ENCODE measurements around the gene GMEB2. TPM values are rescaled to one million over a fixed set of nuclear protein-coding genes. Genes with fewer than 3 reads are reported as not detected.
"Not testable (repeated sequence)": the region's sequence is repeated elsewhere in the genome, so short reads cannot be mapped to it uniquely, and the experiment has no call there.

The GMEB2 gene
- total RNA-seq, 1 donor from 2014 or later = 3.4 TPM

DNA sequence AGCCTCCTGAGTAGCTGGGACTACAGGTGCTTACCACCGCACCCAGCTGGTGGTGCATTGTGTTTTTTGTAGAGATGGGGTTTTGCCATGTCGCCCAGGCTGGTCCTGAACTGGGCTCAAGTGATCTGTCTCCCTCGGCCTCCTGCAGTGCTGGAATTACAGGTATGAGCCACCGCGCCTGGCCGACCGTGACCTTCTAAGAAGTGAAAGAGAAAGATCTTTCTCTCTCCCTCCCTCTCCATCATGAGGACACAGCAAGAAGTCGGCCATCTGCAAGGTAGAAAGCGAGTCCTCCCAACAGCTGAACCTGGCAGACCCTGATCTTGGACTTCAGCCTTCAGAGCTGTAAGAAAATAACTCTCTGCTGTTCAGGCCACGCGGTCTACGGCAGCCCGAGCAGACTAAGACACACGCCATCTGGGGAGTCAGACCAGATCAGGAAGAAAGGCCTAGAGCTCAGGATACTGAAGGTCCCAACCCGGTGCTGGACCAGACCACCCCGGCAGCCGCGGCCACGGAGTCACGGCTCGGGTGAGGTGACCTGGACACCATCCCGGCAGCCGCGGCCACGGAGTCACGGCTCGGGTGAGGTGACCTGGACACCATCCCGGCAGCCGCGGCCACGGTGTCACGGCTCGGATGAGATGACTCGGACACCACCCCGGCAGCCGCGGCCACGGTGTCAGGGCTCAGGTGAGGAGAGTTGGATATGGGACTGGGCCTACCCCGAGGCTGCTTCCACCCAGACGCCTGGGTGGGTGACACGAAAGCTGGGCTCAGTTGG lies 9.6 kb downstream of the GMEB2 start:
- no peak for DNase-seq (ENCODE audit: low spot score)

DNA sequence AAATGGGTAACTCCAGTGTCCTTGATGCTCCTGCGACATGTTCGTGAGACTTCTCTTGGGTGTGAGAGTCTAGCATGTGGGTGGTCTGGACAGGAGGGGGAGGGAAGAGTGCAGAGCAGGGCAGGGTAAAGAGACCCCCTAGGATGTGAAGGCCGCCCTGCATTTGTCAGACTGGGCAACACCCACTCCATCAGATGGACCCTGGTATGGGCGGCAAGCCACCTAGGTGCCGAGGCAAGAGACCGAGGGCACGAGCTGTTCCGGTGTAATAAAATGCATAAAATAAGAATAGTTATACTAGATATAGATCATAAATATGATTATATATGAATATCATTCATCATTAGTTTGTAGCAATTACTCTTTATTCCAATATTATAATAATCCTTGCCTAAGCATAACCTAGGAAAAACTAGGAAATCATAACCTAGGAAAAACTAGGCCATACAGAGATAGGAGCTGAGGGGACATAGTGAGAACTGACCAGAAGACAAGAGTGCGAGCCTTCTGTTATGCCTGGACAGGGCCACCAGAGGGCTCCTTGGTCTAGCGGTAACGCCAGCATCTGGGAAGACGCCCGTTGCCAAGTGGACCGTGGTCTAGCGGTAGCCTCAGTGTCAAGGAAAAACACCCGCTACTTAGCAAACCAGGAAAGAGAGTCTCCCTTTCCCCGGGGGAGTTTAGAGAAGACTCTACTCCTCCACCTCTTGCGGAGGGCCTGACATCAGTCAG lies 12.9 kb downstream of the GMEB2 start:
- DNase-seq (ENCODE audit: low spot score) = not testable (repeated sequence)

DNA sequence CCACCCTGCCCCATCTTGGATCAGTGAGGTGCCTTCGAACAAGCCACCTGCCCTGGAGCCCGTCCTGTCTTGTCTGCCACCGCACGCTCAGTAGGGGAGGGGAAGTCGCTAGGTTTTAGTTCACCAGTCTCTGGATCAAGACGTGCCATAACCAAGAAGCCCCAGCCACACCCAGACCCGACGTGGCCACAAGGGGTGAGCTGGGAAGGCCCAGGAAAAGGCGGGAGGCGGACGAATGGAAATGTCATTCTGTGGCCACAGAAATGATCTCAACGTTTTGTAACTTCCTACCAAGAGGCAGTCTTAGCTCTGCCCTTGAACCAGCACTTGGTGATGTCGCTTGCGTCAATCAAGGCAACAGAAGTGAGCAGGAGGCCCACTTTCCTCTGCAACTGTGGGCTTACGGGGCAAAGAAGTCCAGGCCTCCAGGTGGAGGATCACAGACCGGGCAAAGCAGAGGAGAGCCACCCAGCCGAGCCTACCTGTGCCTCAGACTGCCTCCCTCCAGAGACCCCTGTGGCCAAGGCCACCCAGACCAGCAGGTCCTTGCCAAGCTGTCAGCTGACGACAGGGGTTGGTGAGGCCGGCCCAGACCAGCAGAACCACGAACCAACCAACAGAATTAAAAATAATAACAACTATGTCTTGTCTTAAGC lies 14.5 kb downstream of the GMEB2 start:
- DNase-seq (ENCODE audit: low spot score) = no peak

DNA sequence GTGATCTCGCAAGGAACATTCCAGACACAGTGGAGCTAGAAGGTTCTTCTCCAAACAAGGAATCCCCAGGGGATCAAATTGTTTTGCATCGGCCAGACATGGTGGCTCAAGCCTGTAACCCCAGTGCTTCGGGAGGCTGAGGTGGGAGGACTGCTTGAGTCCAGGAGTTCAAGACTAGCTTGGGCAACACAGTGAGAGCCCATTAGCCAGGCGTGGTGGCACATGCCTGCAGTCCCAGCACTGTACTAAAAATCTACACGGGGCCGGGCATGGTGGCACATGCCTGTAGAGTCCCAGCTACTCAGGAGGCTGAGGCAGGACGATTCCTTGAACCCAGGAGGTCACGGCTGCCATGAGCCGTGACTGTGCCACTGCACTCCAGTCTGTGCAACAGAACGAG lies 15.3 kb downstream of the GMEB2 start:
- no peak for DNase-seq (ENCODE audit: low spot score)

DNA sequence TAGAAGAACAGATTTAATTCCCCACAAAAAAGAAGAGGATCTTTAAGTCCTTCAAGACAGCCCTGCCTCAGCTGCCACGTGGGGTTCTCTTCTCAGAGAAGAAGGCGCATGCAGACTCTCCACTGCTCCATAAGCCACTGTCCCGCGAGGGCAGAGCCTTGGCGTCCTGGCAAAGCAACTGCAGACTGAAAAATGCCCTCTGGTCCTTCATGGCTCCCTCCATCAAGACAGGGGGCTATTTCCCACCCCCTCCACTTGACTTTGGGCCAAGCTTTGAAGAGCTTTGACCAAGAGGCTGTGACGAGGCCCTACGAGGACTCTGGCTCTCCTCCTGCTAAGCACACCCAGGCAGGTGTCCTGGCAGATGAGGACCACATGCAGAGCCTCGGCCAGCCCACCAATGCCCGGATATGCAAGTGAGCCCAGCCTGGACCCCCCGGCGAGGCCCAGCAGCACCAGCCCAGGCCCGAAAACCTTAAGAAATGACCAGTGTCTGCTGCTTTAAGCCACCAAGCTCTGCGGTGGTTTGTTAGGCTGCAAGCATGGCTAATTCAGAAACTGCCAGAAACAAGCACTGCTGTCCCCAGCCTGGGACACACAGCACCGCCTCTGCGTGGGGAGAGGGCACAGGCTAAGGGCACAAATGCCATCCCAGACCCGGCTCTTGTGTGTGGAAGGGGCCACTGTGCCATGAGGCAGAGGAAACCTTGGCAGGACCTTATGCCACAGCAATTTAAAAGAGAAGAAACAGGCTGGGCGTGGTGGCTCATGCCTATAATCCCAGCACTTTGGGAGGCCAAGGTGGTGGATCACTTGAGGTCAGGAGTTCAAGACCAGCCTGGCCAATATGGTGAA lies 16.1 kb downstream of the GMEB2 start:
- DNase-seq (ENCODE audit: low spot score) = no peak

DNA sequence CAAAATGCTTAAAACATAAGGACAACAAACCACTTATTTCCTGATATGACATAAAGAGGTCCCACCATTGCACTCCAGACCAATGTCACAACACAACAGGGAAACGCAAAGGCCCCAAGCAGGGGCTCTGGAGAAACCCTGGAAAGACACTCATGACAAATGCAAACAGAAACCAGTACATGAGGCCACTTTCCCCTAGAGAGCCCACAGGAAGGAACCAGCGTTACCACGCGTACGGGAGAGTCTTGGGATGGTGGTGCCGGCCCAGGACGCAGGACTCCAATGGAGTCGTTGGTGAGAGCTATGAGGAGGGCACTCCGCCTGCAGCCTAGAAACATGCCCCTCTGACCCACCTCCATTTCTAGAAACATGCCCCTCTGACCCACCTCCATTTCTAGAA lies 20.2 kb downstream of the GMEB2 start:
- no peak for DNase-seq (ENCODE audit: low spot score)

DNA sequence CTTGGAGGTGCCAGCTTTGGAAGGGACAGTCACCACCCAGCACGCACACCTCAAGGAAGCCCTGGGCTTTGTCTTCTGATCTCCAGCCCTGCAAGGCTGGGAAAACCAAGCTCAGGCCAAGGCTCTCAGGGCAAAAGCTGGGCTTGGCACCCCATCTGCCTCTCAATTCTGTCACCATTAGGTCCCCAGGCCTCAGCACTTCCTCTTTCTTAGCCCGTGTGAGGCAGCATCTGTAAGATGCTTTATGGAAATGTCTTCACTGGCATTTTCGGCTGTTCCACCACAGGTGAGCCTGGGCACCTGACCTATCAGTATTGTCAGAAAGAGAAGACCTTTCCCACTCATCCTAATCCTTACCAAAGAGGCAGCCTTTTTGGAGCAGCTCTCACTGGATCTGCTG lies 24.6 kb downstream of the GMEB2 start:
- DNase-seq (ENCODE audit: low spot score) = no peak

DNA sequence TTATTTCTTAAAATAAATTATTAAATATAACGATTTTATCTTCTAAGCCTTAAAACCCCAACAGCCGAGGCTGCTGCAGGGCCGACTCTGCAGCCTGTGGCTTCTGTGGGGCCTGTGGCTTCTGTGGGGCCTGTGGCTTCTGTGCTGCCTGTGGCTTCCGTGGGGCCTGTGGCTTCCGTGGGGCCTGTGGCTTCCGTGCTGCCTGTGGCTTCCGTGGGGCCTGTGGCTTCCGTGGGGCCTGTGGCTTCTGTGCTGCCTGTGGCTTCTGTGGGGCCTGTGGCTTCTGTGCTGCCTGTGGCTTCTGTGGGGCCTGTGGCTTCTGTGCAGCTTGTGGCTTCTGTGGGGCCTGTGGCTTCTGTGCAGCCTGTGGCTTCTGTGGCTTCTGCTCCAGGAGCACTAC lies 25.2 kb downstream of the GMEB2 start:
- not testable (repeated sequence) for DNase-seq (ENCODE audit: low spot score)

DNA sequence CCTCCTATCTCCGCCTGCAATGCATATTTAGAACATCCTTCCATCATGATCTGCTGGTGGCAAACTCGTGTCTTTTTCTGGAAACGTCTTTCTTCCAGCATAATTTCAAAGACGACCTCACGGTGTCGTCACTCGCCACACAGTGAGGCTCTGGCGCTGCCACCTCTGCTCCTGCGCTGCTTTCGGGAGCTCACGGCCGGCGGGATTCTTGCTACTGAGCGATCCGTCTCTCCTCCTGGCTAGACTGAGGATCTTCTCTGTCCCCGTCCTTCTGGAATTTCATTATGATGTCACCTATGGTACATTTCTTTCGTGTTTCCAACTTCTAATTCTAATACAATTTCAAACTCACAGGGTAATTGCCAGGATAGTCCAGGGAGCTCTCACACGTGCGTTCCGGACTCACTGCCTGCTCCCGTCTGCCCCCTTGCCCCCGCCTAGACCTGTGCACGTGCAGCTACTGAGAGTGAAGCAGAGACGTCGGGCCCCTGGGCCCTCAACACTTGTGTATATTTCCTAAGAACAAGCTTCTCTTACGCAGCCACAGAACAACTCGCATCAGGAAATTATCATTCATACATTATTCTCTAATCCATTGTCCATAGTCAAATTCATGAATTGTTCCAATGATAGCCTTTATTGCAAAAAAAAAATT lies 27.4 kb downstream of the GMEB2 start:
- no peak for DNase-seq (ENCODE audit: low spot score)

DNA sequence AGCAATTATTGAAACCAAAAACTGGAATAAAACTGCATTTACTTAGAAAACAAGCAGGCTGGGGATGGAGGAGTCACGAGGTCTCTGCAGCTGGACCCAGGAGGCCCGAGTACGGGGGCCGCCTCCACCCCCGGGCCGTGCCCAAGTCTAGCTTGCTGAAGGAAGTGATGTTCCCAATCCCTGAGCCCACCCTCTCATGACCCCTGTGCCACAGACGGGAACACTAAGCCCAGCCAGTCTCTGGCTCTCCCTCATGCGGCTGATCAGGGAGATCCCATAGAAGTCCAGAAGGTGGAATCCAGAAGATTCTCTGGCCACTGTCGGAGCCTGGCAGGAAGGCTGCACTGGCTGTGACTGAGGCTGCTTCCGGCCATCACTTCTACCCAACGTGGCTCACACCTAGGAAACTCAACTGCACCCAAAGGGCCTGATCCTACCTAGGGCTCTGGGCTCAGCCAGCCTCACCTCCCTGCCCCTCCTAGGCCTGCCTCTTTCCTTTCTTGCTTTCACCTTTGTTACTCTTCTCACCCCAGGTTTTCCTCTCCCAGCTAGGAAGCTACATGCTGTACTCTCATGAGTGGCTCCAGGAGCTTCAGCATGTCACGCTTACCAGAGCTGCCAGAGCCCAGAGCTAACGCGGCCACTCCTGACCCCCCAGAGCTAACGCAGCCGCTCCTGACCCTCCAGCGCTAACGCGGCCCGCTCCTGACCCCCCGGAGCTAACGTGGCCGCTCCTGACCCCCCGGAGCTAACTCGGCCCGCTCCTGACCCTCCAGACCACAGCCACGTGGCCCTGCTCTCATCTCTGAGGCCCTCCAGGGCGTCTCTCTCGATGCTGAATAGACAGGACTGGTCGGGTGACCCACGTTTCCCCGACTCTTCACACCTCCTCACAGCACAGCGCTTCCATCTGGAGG lies 28.2 kb downstream of the GMEB2 start:
- DNase-seq (ENCODE audit: low spot score) = no peak

DNA sequence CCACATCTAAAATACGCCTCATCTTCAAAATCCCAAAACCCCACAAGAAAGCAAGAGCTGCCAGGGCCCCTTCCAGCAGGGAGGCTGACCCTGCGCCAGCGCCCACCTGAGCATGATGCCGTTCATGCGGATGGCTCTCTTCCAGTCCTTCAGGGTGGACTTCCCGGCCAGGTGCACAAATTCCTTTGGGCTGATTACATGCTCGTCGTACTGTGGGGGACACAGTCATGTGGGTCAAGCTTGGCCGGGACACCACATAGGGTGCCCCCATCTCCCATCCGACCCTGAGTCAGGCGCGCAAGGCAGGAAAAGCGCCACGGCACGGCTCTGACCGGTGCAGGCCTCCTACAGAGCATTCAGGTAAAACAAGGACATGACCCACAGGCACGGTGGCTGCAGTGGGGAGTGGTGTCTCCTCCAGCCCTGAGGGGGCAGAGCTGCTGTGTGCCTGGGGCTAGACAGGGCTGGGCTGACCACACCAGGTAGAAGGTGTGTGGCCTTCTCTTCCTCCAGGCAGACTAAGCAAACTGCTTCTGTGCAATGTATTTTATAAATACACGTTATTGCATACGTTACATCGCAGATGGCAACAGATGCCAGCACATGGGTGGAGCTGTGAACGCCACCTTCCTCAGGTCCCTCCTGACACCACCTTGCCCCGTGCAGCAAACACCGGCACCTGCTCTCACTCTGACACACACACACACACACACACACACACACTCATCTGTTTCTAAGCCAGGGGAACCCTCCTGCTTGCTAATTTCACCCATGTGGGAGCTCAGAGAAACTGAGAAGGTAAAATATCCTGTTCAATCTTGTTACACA lies 29.0 kb downstream of the GMEB2 start:
- DNase-seq (ENCODE audit: low spot score) = no peak

DNA sequence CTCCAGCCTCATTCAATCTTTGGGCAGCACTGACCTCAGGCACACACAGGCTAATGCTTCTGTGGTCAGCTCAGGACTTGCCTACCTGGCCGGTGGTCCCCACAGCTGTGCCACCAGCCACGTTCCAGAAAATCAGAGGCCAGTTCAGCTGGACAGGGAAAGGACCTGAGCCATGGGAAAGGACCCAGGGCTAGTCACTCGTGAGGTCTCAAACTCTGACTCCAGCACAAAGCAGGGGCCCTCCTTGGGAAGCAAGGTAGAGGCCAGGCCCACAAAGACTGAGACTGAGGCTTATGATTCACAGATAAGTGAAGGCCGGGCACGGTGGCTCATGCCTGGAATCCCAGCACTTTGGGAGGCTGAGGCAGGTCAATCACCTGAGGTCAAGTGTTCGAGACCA lies 30.5 kb downstream of the GMEB2 start:
- no peak for DNase-seq (ENCODE audit: low spot score)

DNA sequence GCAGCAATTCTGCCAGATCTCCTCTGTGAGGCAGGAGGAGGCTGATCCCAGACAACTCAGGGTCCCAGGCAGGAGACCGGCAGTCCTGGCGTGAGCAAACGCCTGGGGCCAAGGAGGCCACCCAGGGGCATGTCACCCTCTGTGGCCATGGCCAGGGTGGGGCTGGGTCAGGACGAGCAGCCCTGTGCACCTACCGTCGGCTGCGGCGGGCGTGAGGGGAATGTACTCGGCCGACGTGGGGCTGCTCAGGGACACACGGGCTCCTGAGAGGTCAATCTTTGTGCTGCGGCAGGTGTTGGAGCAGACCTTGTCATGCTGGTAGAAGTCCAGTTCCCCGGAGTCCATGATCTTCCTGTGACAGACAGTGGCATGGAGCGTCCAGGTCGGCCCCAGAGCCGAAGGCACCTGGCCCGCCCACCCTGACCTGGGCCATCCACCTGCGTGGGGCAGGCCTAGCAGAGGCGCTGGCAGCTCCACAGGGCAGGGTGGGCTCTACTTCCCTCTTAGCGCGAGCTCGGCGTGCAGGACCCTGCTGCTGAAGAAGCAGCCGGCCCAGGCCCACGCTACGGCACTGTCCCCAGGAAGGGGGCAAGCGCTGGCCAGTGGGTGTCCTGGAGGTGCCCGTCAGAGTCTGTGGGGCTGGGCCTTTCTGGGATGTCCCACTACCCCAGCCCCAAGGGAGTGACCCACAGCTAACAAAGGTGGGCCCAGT lies 31.3 kb downstream of the GMEB2 start:
- DNase-seq (ENCODE audit: low spot score) = no peak

DNA sequence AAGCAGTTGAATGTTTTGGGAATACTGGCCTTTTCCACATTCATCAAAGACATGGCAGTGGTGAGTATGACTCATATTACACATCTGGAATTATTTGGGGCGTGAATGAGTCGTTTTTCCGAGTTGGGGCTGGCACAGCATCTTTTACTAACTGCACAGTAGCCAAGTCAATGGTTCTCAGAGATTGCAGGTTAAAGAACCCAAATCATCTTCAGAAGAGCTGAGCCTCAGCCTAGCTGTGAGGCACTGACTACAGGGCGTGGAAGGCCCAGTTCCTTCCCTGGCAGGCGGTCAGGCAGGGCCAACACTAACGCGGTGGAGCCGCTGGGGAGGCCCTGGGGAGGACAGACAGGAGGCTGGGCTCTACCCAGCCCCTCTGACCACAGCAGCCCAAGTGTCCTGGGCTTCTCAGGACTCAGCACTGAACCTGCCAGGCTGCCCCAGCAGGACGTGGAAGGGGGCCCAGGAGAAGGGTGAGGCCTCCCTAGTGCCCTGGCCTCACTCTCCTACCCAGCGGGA lies 32.8 kb downstream of the GMEB2 start:
- no peak for DNase-seq (ENCODE audit: low spot score)

DNA sequence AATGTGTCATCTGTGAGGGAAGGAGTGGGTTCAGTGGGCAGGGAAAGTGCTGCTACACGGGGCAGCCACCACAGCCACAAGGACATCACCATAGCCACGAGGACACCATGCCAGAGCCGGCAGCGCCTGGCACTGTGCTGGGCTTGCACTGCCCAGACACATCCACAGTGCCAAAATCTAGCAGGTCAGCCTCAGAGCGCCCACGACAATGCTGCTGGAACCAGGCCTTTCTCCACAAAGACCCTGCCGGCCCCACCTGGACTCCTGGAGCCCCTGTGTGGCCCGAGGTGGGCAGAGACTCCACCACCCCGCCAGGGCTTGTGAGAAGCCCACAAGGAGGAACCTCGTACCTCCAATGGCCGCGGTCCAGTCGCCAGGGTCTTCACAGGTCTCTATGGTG lies 34.2 kb downstream of the GMEB2 start:
- DNase-seq (ENCODE audit: low spot score) = no peak

DNA sequence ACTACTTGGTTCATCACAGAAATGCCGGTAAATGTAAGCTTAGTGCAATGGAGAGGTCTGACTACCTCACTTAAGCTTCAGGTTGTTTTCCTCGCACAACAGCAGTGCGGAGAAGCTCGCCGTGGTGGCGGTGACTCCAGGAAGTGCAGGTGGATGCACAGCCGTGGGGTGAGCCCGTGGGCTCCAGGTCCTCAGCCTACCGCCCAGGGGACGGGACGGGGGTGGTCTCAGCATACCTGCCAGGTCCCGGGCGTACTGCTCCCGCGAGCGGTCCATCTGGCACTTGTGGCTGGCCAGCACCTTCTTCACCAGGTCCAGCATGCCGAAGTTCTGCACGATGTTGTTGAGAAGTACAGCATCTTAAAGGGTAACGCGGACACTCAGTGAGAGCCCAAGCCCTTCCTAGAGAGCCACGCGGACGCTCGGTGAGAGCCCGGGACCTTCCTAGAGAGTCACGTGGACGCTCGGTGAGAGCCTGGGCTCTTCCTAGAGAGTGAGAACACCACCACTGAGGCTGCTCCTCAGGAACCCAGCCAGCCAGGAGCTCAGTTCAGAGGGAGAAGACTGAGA lies 35.0 kb downstream of the GMEB2 start:
- DNase-seq (ENCODE audit: low spot score) = no peak

DNA sequence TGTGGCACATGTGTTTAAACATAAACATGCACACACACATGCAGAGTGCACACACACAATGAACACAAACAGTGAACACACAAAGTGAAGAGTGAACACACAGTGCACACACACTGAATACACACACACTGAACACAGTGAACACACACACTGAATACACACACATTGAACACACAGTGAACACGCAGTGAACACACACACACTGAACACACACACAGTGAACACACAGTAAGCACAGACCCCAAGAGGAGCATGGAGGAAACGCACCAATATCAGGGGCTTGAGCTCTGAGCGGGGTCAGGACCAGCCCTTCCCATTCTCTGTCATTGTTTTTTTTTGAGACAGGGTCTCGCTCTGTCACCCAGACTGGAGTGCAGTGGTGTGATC lies 35.8 kb downstream of the GMEB2 start:
- no peak for DNase-seq (ENCODE audit: low spot score)

Measured in umbilical cord (tissue), 2 donors.